C4-2B (cell line): ENCODE measurements around the gene ANKRD63.

Experiments used
- H3K27ac ChIP-seq: fragments of 450-650 bp; 2 replicates; pipeline ENCODE4 v1.5.1; 2017
- ZFX ChIP-seq: fragments of 450-650 bp; IDR thresholded peaks from 2 replicates; pipeline ENCODE4 v1.6.1; 2017
- TF ChIP-seq, protein P1 (sequence below): fragments of 450-650 bp; conservative IDR thresholded peaks from 2 replicates; pipeline ENCODE4 v1.5.1; 2017; ENCODE audit warnings: mild to moderate bottlenecking

Gene ANKRD63

DNA sequence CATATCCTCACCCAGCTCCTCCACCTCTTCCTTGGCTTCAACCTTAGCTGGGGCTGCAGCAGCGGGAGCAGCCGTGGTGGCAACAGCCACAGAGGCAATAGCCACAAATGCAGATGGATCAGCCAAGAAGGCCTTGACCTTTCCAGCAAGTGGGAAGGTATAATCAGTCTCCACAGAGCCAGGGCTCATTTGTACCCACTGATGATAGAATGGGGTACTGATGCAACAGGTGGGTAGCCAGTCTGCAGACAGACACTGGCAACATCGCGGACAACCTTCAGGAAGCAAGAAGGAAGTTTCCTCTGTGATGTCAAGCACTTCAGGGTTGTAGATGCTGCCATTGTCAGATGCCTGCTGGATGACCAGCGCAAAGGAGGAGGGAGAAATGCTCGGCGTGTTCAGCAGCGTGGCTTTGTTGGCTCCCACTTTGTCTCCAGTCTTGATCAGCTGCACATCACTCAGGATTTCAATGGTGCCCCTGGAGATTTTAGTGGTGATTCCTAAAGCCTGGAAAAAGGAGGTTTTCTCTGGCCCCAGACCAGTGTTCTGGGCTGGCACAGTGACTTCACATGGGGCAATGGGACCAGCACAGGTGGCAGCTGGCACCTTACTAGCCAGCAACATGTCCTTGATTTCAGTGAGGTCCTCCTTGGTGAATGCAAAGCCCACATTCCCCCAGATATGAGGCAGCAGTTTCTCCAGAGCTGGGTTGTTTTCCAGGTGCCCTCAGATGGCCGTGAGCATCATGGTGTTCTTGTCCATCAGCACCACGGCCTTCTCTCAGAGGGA, 29.7 kb upstream of the ANKRD63 start:
- H3K27ac ChIP-seq = no peak overlapping the region
- TF ChIP-seq, protein P1, sequence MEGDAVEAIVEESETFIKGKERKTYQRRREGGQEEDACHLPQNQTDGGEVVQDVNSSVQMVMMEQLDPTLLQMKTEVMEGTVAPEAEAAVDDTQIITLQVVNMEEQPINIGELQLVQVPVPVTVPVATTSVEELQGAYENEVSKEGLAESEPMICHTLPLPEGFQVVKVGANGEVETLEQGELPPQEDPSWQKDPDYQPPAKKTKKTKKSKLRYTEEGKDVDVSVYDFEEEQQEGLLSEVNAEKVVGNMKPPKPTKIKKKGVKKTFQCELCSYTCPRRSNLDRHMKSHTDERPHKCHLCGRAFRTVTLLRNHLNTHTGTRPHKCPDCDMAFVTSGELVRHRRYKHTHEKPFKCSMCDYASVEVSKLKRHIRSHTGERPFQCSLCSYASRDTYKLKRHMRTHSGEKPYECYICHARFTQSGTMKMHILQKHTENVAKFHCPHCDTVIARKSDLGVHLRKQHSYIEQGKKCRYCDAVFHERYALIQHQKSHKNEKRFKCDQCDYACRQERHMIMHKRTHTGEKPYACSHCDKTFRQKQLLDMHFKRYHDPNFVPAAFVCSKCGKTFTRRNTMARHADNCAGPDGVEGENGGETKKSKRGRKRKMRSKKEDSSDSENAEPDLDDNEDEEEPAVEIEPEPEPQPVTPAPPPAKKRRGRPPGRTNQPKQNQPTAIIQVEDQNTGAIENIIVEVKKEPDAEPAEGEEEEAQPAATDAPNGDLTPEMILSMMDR = no peak

DNA sequence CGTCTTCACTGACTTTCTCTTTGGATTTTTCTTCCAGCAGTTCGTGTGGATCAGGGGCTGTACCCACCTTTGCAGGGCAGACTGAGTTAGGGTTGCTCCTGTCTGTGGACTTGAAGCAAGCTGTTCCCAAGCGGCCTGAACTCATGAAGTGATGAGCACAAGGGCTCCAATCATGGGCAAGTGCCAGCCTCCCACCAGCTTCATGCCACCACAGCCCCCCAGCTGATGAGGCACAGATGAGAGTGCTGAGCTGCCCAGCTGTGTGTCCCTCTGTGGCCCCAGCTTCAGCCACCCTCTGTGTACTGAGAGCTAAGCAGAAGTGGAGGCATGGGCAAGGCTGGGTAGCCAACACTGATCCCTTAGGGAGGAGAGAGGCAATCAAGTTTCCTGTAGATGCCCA, 28.1 kb upstream of the ANKRD63 start:
- H3K27ac ChIP-seq = no peak overlapping the region
- no peak for TF ChIP-seq ZFX

DNA sequence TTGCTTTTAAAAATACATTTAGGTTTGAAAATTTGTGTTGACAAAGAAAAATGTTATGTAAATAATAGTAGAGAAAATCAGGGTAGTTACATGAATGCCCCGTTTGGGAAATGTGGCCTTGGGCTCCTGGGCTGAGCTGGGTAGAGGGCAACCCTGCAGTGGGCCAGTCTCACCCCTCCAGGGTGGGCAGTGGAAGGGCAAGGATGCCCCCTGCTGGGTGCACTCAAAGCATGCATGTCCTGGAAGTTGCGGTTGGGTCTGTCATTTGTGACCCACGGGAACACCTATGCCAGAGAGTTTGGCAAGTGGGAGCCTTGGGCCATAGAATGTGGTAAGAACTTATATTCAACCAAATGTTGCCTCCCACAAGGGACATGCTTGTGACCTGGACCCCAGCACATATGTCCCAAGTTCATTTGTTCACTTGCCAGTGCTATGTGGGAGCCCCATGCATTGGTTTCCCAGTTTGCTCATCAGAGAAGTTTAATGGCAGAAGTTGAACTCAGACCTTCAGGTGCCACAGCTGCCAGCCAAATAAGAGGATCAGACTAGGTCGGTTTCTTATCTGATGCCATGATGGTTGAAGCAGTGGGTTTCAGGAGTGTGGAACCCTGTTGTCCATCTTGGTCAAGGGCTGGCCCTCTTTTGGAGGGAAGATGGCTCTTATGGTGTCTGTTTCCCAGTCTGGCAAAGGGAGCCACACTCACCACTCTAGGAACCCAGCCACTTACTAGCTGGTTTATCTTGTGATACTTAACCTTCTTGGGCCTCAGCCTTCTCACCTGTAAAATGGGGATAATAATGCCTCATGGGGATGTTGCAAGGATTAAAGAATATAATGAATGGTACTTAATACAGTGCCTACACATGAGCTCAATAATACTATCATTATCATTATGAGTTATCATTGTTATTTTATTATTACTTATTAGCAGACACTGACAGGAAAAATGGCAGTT, 27.4 kb upstream of the ANKRD63 start:
- no peak overlapping the region for H3K27ac ChIP-seq
- TF ChIP-seq ZFX = no peak
- TF ChIP-seq, protein P1 = peak; percentile 86

DNA sequence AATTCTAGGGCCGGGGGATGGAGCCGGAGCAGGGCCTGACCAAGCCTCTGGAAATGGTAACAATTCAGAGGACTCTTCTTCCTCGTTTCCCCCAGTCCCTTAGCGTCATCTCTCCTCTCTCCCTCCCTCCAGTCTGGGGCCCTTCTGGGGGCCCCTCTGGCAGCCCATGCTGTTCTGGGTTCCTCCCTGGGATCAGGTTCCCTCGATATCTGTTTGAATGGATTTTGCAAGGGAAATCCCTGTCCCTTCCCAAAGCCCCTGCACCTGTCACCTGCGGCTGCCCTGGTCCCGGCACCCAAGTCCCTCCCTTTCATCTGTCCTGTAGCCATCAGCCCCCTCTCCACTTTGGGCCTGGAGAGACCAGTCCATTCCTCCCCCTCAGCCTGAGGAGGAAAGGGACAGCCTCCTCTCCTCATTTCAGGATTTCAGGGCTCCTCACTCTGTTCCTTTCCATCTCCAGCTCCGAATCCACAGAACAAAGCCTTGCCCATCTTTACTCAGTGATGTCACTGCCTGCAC, 26.5 kb upstream of the ANKRD63 start:
- H3K27ac ChIP-seq = no peak overlapping the region
- no peak for TF ChIP-seq ZFX
- TF ChIP-seq, protein P1 = no peak

DNA sequence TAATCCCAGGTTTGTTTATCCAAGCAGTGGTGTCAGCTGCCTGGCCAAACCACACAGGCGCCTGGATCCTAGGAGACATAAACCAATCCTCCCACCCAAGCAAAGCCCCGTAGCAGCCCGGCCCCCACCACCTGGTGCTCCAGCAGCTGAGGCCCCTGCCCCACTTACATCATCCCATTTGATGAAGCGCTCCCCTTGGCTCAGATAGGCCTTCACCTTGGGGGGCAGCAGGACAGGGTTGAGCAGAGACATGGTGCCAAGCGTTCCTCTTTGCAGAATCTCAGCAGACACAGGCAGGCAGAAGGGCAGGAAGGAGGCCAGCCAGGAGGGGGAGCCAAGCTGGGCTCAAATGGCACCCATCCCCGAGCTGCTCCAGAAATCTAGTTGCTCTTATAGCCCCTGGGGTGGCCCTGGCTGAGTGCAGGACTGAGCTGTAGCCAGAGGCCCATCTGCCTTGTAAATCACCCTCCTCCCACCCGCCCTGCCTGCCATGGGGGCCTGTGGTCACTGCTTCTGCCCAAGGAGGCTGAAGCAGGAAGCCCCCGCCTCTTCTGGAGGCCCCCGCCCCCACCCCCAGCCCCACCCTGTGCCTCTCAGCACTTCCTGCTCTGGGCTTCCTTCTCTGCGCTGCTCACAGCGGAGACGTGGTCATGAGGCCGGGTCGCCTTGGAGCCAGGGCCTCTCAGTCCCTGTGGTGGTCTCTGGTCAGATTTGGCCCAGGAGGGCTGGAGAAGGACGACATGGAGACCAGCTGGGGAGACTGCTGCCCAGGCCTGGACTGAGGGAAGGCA, 24.8 kb upstream of the ANKRD63 start, which contains the start of gene PLCB2:
PLCB2 (minus strand) TSS at position 515 of the 791 bp plus-strand sequence; CDS start at position 252, 263 bp downstream.
- no peak within 1 kb of the TSS for H3K27ac ChIP-seq
- TF ChIP-seq, protein P1 = no peak
- TF ChIP-seq ZFX = no peak

DNA sequence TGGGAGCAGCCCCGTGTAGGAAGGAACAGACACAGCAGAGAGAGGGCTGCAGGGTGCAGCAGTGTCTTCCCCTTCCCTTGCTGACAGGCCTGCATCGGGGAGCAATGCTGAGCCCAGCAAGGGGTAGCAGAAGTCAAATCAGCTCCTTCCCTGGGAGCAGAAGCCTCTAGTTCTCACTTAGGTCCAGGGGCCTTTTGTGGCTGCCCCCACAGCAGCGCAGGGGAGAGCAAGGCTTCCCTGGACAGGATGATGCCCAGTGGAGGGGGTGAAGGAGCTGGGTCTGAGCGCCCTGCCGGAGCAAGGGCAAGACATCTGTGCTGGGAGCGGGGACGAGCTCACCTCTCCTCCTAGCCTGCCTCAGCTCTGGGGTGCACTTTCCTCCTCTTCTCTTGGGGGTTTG, 24.0 kb upstream of the ANKRD63 start:
- no peak for TF ChIP-seq ZFX
- TF ChIP-seq, protein P1 = no peak
- H3K27ac ChIP-seq = no peak overlapping the region

DNA sequence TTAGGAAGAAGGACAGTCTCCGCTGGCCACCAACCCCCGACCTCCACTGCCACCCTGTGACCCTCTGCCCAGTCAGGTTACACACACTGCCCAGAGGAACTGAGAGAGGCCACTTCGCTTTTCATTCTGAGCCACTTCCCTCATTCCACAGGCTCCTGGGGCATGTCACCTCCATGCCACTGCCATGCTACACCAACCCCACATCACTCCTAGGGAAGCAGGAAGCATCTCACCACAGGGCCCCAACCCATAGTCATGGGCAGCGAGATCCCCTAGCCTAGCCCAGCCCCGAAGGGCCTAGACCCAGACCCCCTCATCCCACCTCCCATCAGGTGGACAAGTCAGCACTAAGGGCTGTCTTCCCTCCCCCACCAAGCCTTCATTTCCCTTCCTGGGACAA, 23.5 kb upstream of the ANKRD63 start:
- TF ChIP-seq, protein P1 = no peak
- no peak for TF ChIP-seq ZFX
- no peak overlapping the region for H3K27ac ChIP-seq
